ENCODE measurements around the gene PIK3IP1. TPM values are rescaled to one million over a fixed set of nuclear protein-coding genes. Genes with fewer than 3 reads are reported as not detected.

PIK3IP1 gene
- total and polyA plus RNA-seq, 2 donors (not counting 3 experiments of a cell fraction or from before 2014, with no cell fraction given), result 7.7 to 13.2 TPM

DNA sequence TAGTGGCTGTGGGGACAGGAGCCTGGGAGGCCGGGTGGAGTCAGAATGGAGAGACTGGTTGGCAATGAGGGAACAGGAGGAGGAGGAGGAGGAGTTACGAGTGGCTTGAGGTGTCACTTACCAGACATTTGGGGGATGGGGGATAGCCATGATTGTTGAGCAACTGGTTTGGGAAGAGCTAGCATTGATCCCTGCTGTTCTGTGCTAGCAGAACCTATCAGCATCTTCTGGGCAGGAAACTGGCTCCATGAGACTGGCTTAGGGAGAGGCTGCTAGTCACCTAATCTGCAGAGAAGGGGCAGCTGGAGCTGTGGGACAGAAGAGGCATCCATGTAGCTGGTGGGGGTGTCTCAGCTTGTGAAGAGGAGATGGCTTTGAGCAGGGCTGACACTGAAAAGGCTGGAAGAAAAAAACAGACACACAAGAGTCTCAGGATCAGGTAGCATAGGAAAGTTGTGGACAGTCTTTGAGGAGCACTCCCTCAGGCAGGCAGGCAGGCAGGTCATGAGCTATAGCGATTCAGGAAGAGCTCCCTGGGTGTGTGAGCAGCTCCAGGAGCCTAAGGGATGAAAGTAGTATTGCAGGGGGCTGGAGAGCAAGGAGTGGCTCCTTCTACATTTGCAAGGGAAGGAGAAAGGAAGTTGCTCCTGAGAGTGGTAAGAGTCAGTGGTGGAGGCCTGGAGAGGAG lies 22.3 kb downstream of the PIK3IP1 start:
- H3K36me3 ChIP-seq (ENCODE audit: control insufficient read depth in 2 of 2, extremely low read depth in 1 of 2, insufficient read depth in 2 of 2, low read length in 2 of 2), result peaks cover 34 to 50% of the 10 kb centered on the region in 2 experiments

More for the DNA sequence above, 22.3 kb downstream of the PIK3IP1 start:
- TF ChIP-seq GATA2 (IDR thresholded peaks at IDR 0.05; ENCODE audit: insufficient read depth, insufficient read length, low read depth, low read length), result no peak
- TF ChIP-seq EZH2 (IDR thresholded peaks at IDR 0.05; ENCODE audit: borderline replicate concordance, low read depth, low read length, severe bottlenecking), result no peak
- TF ChIP-seq FOS (IDR thresholded peaks at IDR 0.05; ENCODE audit: borderline replicate concordance, insufficient read depth, low read length), result no peak
- no peak for TF ChIP-seq POLR2A (IDR thresholded peaks at IDR 0.05; ENCODE audit: low read depth, low read length)
- TF ChIP-seq, protein P1, sequence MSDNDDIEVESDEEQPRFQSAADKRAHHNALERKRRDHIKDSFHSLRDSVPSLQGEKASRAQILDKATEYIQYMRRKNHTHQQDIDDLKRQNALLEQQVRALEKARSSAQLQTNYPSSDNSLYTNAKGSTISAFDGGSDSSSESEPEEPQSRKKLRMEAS (IDR thresholded peaks at IDR 0.05; ENCODE audit: insufficient read depth, insufficient read length), result no peak
- no peak for TF ChIP-seq JUN (IDR thresholded peaks at IDR 0.05; ENCODE audit: borderline replicate concordance, insufficient read depth, insufficient read length, low read depth)
- no peak for TF ChIP-seq MYC (IDR thresholded peaks at IDR 0.05; ENCODE audit: low read depth, low read length)
- no peak for TF ChIP-seq POLR2AphosphoS5 (IDR thresholded peaks at IDR 0.05; ENCODE audit: insufficient read depth, low read depth, low read length)
- TF ChIP-seq, protein P2, sequence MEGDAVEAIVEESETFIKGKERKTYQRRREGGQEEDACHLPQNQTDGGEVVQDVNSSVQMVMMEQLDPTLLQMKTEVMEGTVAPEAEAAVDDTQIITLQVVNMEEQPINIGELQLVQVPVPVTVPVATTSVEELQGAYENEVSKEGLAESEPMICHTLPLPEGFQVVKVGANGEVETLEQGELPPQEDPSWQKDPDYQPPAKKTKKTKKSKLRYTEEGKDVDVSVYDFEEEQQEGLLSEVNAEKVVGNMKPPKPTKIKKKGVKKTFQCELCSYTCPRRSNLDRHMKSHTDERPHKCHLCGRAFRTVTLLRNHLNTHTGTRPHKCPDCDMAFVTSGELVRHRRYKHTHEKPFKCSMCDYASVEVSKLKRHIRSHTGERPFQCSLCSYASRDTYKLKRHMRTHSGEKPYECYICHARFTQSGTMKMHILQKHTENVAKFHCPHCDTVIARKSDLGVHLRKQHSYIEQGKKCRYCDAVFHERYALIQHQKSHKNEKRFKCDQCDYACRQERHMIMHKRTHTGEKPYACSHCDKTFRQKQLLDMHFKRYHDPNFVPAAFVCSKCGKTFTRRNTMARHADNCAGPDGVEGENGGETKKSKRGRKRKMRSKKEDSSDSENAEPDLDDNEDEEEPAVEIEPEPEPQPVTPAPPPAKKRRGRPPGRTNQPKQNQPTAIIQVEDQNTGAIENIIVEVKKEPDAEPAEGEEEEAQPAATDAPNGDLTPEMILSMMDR (IDR thresholded peaks at IDR 0.05; ENCODE audit: extremely low read depth in 1 of 2, insufficient read depth in 1 of 2, low read depth in 1 of 2, low read length in 2 of 2), result no peak
- no peak overlapping the region for H3K9ac ChIP-seq (replicated peaks; ENCODE audit: extremely low read depth, insufficient read depth, low read length)
- H3K4me3 ChIP-seq (replicated peaks in 1 of 3; ENCODE audit: insufficient read depth in 1 of 3, low read depth in 1 of 3, low read length in 3 of 3), result no peak overlapping the region
- dilution Hi-C loops (cut with MboI; ENCODE audit: extremely low pct_ligation_motif_present, low sequenced_read_pairs), result no loop called here
- no peaks in the 10 kb centered on the region for H3K4me1 ChIP-seq (ENCODE audit: control insufficient read depth, extremely low read depth, insufficient read depth, low read length)
- no TSS peak for BruUV-seq (replicated peaks)
- H3K9me3 ChIP-seq (replicated peaks; ENCODE audit: control insufficient read depth, insufficient read depth, low read length), result no peaks in the 10 kb centered on the region
- no peaks in the 10 kb centered on the region for H3K27me3 ChIP-seq (ENCODE audit: control insufficient read depth in 2 of 2, insufficient read depth in 2 of 2, low read length in 2 of 2)
- CTCF ChIA-PET, result interaction anchor here (0.7 to 7.9 kb wide), 14 partner anchors 10 to 162 kb away, joined by 3 to 169 read pairs (median 8); partner anchors contain the start of genes LIMK2, PIK3IP1 and SELENOM
- FAIRE-seq (no peak), DNase-seq (ENCODE audit: low read depth, low spot score) (no peak)
- intact Hi-C loops (cut with micrococcal nuclease), result loop anchor here (5.0 kb wide), 1 partner anchor 73 kb away; no protein-coding TSS in a partner anchor
- H3K27ac ChIP-seq (ENCODE audit: insufficient read depth, low read depth, low read length), result no peak overlapping the region
- H3K4me2 ChIP-seq (ENCODE audit: insufficient read depth, low read length), result no peak overlapping the region
- no peaks in the 10 kb centered on the region for H4K20me1 ChIP-seq (replicated peaks; ENCODE audit: control insufficient read depth, extremely low read depth, insufficient read depth, low read length)
- POLR2A ChIA-PET, result interaction anchor here (0.8 to 1.2 kb wide), 3 partner anchors 12 to 73 kb away, joined by 3 read pairs; no protein-coding TSS in a partner anchor
- H2AFZ ChIP-seq (ENCODE audit: low read depth, low read length), result no peak overlapping the region
- no peaks in the 10 kb centered on the region for H3K9me1 ChIP-seq (replicated peaks; ENCODE audit: control insufficient read depth, extremely low read depth, insufficient read depth, low read length)
- H3K79me2 ChIP-seq (ENCODE audit: control insufficient read depth, insufficient read depth, low read length), result no peaks in the 10 kb centered on the region
